ENCODE data around the gene TUBB4A. TPM values are rescaled to one million over a fixed set of nuclear protein-coding genes. Genes with fewer than 3 reads are reported as not detected.

Gene TUBB4A
- total RNA-seq, 6 experiments from 2014 or later, result not detected

GRCh38 chr19:6452899-6453298 is 49.2 kb downstream of the TUBB4A start:
- Mint-ChIP-seq H3K36me3 (ENCODE audit: low read depth) (peaks cover 34% of the 10 kb centered on the region), H3K4me1 (ENCODE audit: low read depth) (peaks cover 3% of the 10 kb centered on the region), H3K9me3 (peaks cover 16% of the 10 kb centered on the region), H3K4me3 (no peak overlapping the region), H3K27ac (no peak overlapping the region), H3K27me3 (ENCODE audit: insufficient read depth) (peaks cover 4% of the 10 kb centered on the region; the same call in 1 of the 2 replicates)
- TF ChIP-seq, protein P1, sequence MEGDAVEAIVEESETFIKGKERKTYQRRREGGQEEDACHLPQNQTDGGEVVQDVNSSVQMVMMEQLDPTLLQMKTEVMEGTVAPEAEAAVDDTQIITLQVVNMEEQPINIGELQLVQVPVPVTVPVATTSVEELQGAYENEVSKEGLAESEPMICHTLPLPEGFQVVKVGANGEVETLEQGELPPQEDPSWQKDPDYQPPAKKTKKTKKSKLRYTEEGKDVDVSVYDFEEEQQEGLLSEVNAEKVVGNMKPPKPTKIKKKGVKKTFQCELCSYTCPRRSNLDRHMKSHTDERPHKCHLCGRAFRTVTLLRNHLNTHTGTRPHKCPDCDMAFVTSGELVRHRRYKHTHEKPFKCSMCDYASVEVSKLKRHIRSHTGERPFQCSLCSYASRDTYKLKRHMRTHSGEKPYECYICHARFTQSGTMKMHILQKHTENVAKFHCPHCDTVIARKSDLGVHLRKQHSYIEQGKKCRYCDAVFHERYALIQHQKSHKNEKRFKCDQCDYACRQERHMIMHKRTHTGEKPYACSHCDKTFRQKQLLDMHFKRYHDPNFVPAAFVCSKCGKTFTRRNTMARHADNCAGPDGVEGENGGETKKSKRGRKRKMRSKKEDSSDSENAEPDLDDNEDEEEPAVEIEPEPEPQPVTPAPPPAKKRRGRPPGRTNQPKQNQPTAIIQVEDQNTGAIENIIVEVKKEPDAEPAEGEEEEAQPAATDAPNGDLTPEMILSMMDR (IDR thresholded peaks at IDR 0.05), result no peak
- no peak for DNase-seq

DNA sequence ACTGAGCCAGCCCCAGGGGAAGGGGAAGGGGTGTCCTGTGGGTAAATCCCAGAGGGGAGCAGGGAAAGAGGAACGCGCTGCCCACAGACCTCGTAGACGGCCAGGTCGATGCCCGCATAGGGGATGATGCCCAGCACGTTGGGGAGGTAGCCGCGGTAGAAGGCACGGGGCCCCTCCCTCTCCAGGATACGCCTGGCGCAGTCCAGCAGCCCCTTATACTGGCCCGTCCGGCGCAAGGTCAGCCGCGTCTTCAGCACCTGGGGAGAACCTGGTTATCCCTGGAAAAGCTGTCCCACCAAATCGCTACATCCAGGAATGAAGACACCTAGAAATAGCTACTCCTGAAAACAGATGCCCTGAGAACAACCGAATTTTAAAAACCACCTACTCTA is 49.9 kb downstream of the TUBB4A start:
- DNase-seq, result no peak
- no peak overlapping the region for H3K27ac Mint-ChIP-seq
- H3K4me1 Mint-ChIP-seq (ENCODE audit: low read depth), result no peaks in the 10 kb centered on the region
- peaks cover 34% of the 10 kb centered on the region for H3K36me3 Mint-ChIP-seq (ENCODE audit: low read depth)
- TF ChIP-seq, protein P1 (IDR thresholded peaks at IDR 0.05), result no peak
- H3K27me3 Mint-ChIP-seq (ENCODE audit: insufficient read depth), result peaks cover 4% of the 10 kb centered on the region; the same call in 1 of the 2 replicates
- H3K9me3 Mint-ChIP-seq, result peaks cover 16% of the 10 kb centered on the region
- H3K4me3 Mint-ChIP-seq, result no peak overlapping the region

- Mint-ChIP-seq H3K4me1 (ENCODE audit: low read depth) (no peaks in the 10 kb centered on the region), H3K27ac (no peak overlapping the region), H3K4me3 (no peak overlapping the region), H3K27me3 (ENCODE audit: insufficient read depth) (peaks cover 4% of the 10 kb centered on the region; the same call in 1 of the 2 replicates), H3K9me3 (peaks cover 16% of the 10 kb centered on the region), H3K36me3 (ENCODE audit: low read depth) (peaks cover 34% of the 10 kb centered on the region)
- no peak for DNase-seq
- TF ChIP-seq, protein P1 (IDR thresholded peaks at IDR 0.05), result no peak
Observed at GRCh38 chr19:6451583-6452222, 50.4 kb downstream of the TUBB4A start.

GRCh38 chr19:6450166-6450565 is 51.9 kb downstream of the TUBB4A start:
- no peak for DNase-seq
- H3K36me3 Mint-ChIP-seq (ENCODE audit: low read depth), result peaks cover 42% of the 10 kb centered on the region
- peaks cover 4% of the 10 kb centered on the region; the same call in 1 of the 2 replicates for H3K27me3 Mint-ChIP-seq (ENCODE audit: insufficient read depth)
- TF ChIP-seq, protein P1 (IDR thresholded peaks at IDR 0.05), result no peak
- no peak overlapping the region for H3K4me3 Mint-ChIP-seq
- no peak overlapping the region for H3K27ac Mint-ChIP-seq
- H3K9me3 Mint-ChIP-seq, result peaks cover 18% of the 10 kb centered on the region
- no peaks in the 10 kb centered on the region for H3K4me1 Mint-ChIP-seq (ENCODE audit: low read depth)

DNA sequence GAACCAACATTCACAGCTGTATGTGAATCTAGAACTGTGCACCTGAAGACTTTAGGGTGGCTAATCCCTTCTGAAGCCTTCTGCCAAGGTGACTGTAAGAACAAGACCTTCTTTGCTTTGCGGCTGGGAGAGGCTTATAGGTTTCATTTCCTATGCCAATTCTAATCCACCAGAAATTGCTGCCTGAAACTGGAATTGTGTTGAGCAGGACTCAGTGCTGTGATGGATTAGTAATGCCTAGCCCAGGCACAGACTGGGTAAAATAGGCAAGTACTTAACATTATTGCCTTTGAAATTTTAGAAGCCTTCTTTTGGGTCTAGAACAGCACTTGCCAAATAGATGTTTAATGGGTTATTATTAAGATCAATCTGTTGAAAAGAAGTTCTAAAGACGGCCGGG is 54.1 kb downstream of the TUBB4A start:
- H3K4me3 Mint-ChIP-seq, result no peak overlapping the region
- no peaks in the 10 kb centered on the region for H3K4me1 Mint-ChIP-seq (ENCODE audit: low read depth)
- DNase-seq, result no peak
- peaks cover 26% of the 10 kb centered on the region for H3K36me3 Mint-ChIP-seq (ENCODE audit: low read depth)
- TF ChIP-seq, protein P1 (IDR thresholded peaks at IDR 0.05), result no peak
- H3K27me3 Mint-ChIP-seq (ENCODE audit: insufficient read depth), result peaks cover 4% of the 10 kb centered on the region; the same call in 1 of the 2 replicates
- H3K9me3 Mint-ChIP-seq, result peaks cover 5% of the 10 kb centered on the region
- H3K27ac Mint-ChIP-seq, result no peak overlapping the region
